Dedifferentiated amniotic fluid mesenchymal stem cell (primary cell): ENCODE data around the gene SESN2.

ENCODE experiments used
- DNase-seq: peaks from one replicate; pipeline ENCODE4 v3.0.0-alpha.2; 2016; ENCODE audit errors: extremely low spot score

Gene SESN2

DNA sequence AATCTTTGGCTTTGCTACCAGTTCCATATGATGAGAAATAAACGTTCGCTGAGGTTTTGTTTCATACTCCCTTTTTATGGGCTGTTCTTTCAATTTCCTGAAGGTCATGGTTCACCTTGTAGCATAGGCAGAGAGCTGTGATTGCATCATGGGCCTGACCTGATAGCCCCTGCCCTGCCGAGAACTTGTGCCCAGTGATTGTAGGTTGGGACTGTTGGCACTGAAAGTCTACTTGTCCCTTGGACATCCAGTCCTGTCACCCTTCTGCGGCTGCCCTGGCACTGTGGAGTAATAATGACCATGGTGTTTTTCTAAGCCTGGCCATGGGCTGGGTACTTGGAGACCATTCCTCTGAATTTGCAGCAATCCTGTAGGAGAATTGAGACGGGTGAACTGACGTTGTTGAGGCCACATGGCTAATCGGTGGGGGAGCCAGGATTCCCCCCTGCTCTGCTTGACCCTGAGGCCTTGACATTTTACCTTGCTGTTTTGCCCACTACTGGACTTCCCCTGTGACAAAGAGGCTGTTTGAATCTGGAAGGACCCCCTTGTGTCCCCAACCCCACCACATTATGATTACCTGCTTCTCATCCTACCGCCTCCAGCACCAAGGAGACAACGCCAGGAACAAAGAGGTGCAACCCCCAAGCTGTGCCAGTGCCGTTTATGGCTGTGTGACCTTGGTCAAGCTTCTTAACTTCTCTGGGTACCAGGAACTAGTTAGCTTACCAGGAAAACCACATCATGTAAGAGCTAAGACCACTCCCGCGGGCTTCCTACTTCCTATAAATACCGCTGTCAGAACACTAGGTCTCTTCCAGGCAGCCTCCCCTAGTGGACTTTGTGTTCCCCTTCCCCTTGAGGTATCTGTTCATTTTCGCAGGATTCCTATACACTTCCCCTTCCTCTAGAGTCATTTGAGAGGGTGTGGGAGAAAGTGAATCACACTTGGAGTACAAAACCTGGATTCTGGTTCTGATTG is 23.4 kb downstream of the SESN2 start:
- no peak for DNase-seq

- DNase-seq, result no peak
Measured at GRCh38 chr1:28286111-28286510, 26.8 kb downstream of the SESN2 start.

DNA sequence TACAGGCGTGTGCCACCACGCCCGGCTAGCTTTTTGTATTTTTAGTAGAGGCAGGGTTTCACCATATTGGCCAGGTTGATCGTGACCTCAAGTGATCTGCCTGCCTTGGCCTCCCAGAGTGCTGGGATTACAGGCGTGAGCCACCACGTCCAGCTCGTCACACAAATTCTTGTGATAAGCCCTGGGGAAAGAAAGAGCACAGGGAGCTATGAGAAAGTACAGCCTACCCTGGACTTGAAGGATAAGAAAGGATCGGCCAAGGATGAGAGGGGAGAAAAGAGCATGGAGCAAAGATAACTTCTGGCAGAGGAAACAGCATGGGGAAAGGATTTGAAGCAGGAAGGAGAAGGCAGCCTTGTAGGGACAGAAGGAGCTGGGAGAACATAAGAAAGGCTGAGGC is 29.2 kb downstream of the SESN2 start:
- DNase-seq, result no peak

- DNase-seq, result no peak
Measured at GRCh38 chr1:28290851-28291250, 31.5 kb downstream of the SESN2 start.

DNA sequence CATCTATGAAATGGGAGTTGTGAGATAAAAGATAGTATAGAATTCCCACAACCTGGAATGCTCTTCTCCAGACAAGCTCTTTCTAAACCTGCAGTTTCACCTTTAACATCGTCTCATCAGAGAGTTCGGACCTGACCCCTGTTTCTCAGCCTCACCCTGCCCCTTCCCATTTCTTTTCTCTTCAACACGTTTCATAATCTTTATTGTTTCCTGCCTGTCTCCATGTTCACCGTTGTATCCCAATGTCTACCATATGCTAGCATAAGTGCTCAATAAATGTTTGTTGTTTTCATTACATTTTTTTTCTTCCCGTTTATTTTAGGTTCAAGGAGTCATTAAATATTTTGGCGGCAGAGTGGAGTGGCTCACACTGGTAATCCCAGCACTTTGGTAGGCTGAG is 32.4 kb downstream of the SESN2 start:
- no peak for DNase-seq

GRCh38 chr1:28295936-28296335 is 36.6 kb downstream of the SESN2 start:
- DNase-seq, result no peak

DNA sequence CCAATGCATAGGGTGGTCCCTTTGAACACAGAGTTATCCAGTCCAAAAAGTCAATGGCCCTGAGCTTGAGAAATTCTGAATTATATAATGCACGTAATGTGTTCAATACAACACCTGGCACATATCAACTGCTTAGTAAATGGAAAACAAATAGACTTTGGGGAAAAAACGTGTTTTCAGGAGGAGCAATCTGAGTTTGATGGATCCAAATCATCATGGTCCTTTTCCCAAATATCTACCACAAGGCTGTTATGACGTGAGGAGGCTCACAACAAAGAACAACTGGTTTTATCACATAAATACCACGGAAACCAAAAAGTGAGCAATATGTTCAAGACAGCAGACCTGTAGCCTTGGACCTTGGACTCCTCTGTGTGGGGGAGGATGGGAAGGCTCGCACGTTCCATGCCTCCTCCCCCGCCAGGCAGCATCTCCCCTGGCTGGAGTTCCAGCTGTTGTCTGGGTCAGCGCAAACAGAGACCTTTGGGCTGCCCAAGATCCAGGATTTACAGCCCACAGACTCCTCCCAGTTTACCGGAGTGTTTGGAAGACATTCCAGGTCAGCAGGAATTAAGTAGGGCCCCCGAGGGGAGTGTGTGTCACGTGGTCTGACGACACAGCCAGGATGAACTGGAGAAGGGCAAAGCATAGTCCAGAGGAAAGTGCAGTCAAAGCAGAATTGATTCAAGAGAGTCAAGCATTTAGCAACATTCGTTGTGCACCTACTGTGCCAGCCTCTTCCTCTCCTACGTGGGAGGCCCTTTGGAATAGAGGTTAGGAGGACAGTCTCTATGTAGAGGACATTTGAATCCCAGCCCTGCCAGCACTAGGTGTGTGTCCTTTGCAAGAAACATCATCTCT is 37.3 kb downstream of the SESN2 start:
- no peak for DNase-seq

DNA sequence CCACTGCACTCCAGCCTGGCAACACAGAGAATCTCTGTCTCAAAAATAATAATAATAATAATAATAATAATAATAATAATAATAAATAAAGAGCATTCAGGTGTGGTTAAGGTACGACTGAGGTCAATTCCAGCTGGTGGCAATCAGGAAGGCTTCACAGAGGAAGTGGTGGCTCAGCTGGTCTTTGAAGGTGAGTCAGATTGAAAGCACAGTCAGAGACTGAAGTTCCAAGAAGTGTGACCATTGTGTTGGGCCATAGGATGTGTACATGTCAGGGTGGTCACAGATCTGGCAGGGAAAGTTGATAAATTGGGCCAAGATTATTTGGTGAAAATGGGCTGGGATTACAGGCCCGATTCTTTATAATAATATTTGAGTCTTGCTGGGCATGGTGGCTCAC is 38.5 kb downstream of the SESN2 start:
- DNase-seq, result no peak

- no peak for DNase-seq
Measured at GRCh38 chr1:28298438-28298837, 39.1 kb downstream of the SESN2 start.

DNA sequence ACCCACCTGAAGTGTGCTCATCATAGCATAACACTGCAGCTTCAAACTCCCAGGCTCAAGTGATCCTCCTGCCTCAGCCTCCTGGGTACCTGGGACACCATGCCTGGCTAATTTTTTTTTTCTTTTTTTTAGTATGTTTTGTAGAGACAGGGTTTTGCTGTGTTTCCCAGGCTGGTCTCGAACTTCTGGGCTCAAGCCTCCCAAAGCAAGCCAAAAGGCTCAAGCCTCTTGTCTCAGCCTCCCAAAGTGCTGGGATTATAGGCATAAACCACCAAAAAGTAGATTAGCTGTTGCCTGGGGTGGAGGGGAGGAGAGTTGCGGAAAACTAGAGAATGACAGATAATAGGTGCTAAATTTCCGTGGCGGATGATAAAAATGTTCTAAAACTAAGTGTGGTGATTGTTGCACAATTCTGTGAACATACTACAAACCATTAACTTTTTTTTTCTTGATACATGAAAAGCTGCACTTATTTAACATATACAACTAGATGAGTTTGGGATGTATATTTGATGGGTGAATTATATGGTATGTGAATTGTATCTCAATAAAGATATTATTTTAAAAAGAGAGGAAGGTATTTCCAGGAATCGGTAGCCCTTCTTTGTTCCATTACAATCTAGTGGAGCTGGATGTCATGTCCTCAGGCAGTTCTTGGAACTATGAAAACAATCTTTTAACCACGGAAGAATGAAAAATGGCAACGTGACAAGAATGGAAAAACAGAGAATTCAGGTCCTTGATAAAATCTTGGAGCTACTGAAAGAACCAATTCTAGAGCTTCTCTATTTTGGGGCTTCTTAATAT is 42.3 kb downstream of the SESN2 start:
- DNase-seq, result peak; percentile 59

DNA sequence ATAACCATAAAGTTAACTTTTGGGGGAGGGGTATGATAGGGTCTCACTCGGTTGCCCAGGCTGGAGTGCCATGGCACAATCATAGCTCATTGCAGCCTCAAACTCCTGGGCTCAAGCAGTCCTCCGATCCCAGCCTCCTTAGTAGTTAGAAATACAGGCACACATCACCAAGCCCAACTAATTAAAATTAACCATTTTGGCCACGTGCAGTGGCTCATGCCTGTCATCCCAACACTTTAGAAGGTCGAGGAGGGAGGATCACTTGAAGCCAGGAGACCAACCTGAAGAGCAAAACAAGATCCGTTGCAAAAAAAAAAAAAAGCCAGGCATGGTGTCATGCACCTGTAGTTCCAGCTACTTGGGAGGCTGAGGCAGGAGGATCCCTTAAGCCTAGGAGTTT is 42.9 kb downstream of the SESN2 start:
- DNase-seq, result no peak

DNA sequence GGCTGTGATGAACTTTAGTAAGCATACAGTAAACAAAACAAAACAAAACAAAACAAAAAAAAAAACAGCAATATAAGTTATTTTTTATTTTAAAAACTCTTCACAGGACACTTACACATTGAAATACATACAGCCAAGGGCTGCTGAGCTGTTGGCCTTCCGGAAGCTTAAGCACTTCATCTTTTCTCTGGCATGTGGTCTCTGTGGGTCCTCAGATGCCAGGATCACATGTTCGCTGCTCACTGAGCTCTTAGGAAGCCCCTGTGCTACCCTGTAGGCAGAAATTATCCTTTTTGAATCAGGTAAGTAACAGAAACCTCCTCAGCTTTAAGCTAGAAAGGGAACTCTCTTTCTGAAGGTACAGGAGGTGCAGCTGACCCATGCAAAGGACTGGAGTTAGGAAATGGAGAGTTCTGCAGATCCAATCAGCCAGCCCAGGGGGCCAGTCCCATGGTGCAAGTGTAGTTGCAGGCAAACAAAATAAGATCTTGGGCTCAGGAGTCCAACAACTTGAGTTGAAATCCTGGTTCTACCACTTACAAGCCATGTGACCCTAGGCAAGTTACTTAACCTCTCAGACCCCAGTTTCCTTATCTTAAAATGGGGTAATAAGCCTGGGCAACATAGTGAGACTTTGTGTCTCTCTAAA is 47.1 kb downstream of the SESN2 start:
- no peak for DNase-seq

- no peak for DNase-seq
Measured at GRCh38 chr1:28308750-28309149, 49.4 kb downstream of the SESN2 start.

- DNase-seq, result no peak
Measured at GRCh38 chr1:28309702-28310101, 50.4 kb downstream of the SESN2 start.

GRCh38 chr1:28313702-28314546 is 54.6 kb downstream of the SESN2 start:
- no peak for DNase-seq

DNA sequence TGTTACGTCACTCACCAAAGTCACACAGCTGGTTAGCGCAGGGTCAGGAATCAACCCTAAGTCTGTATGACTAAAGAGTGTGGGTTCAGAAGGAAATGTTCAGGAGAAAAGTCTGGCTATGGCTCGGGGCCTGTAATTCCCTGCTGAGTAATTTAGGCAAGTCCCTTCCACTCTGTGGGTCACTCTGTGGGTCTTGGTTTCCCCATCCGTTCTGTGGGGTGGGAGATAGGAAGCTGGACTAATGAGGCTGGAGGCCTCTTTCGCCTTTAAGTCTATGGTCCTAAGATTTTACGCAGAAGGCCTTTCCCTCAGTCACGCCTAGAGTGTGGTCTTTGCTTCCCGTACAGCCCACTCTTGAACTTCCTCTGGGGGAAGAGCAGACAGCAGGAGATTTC is 55.2 kb downstream of the SESN2 start:
- no peak for DNase-seq

DNA sequence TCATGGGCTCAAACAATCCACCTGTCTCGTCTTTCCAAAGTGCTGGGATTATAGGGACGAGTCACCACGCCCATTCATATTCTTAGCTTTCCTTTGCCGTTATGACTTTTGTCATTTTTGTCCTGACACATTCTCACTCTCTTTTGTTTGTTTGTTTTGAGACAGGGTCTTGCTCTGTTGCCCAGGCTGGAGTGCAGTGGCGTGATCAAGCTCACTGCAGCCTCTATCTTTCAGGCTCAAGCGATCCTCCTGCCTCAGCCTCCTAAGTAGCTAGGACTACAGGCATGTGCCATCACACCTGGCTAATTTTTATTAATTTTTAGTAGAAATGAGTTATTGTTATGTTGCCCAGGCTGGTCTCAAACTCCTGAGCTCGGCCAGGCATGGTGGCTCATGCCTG is 57.7 kb downstream of the SESN2 start:
- DNase-seq, result no peak

DNA sequence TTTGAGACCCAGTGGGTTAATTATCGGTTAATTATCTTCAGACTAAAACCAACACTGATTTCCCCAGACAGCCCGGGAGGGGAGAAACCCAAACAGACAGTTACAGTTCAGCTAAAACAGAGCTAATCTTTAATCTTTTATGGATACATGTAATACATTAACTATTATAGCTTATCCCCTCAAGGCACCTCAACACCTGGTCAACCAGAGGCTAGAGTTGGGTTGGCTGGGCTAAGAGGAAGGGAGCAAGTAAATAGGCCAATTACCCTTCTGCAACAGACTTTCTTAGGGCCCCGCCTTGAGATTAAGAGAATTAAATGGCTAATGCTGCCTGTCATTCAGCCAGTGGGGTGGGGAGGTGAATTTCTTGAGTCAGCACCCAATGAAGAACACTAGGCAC is 62.9 kb downstream of the SESN2 start:
- no peak for DNase-seq

GRCh38 chr1:28323720-28324119 is 64.4 kb downstream of the SESN2 start:
- no peak for DNase-seq

GRCh38 chr1:28326515-28326914 is 67.2 kb downstream of the SESN2 start:
- no peak for DNase-seq
